T-helper 1 cell treated with Interleukin-12 subunit alpha and Interleukin-12 subunit beta and Interleukin-4 antibody, amounts not matched to agents 30 ng/mL and 1 ng/mL, for 36 hours (primary cell): ENCODE results near the gene TOMM40. TPM values are rescaled to one million over a fixed set of nuclear protein-coding genes. Genes with fewer than 3 reads are reported as not detected.
"Not testable (repeated sequence)": the region's sequence is repeated elsewhere in the genome, so short reads cannot be mapped to it uniquely, and the experiment has no call there.

Source experiments
- intact Hi-C: fragments of 100-400 bp; cut with micrococcal nuclease; formaldehyde crosslinking; loops from one replicate; pipeline ENCODE4 v1.15.1; 2024
- total RNA-seq: library from RNA; stranded (reverse); gene quantifications from 2 replicates; pipeline ENCODE4 v1.2.3, GENCODE V29; 2022

Gene TOMM40
- total RNA-seq, 1 donor from 2014 or later = 81.6 TPM

GRCh38 chr19:44893332-44894051, 2.4 kb downstream of the TOMM40 start:
- intact Hi-C loops = loop anchor here (10.0 kb wide), 1 partner anchor 1139 kb away; the partner anchor contains the start of gene SMG9

GRCh38 chr19:44894052-44894400, 3.0 kb downstream of the TOMM40 start:
- intact Hi-C loops = loop anchor here (10.0 kb wide), 1 partner anchor 1139 kb away; the partner anchor contains the start of gene SMG9

GRCh38 chr19:44894946-44895345, 3.9 kb downstream of the TOMM40 start:
- intact Hi-C loops = loop anchor here (10.0 kb wide), 1 partner anchor 1140 kb away; the partner anchor contains the start of gene SMG9

- intact Hi-C loops = loop anchor here (10.0 kb wide), 1 partner anchor 1143 kb away; the partner anchor contains the start of gene SMG9
These were observed 6.8 kb downstream of the TOMM40 start for GRCh38 chr19:44897835-44898234.

- intact Hi-C loops = no loop called here
These were observed 9.5 kb downstream of the TOMM40 start for GRCh38 chr19:44900328-44901244.

- intact Hi-C loops = loop anchor here (1.0 kb wide), 3 partner anchors 13 to 156 kb away; no protein-coding TSS in a partner anchor
These were observed 12.2 kb downstream of the TOMM40 start for GRCh38 chr19:44903216-44903601.

GRCh38 chr19:44903602-44904425, 12.8 kb downstream of the TOMM40 start:
- intact Hi-C loops = loop anchor here (1.0 kb wide), 3 partner anchors 14 to 155 kb away; no protein-coding TSS in a partner anchor

- intact Hi-C loops = no loop called here
These were observed 13.5 kb downstream of the TOMM40 start for GRCh38 chr19:44904426-44904994.

- intact Hi-C loops = no loop called here
These were observed 14.5 kb downstream of the TOMM40 start, which contains the start of gene APOE for GRCh38 chr19:44905437-44906160. APOE (plus strand) TSS chr19:44905796; CDS start chr19:44906625, 829 bp downstream.

- intact Hi-C loops = loop anchor here (1.0 kb wide), 1 partner anchor 8 kb away; no protein-coding TSS in a partner anchor
These were observed 16.6 kb downstream of the TOMM40 start for GRCh38 chr19:44907613-44908012.

- intact Hi-C loops = no loop called here
These were observed 17.2 kb downstream of the TOMM40 start for GRCh38 chr19:44908074-44908835.

GRCh38 chr19:44908836-44909261, 17.8 kb downstream of the TOMM40 start:
- intact Hi-C loops = no loop called here

GRCh38 chr19:44909775-44910174, 18.7 kb downstream of the TOMM40 start:
- intact Hi-C loops = no loop called here

- intact Hi-C loops = not testable (repeated sequence)
These were observed 20.8 kb downstream of the TOMM40 start for GRCh38 chr19:44911896-44912295.

GRCh38 chr19:44912854-44913253, 21.8 kb downstream of the TOMM40 start:
- intact Hi-C loops = no loop called here

- intact Hi-C loops = loop anchor here (2.0 kb wide), 1 partner anchor 67 kb away; the partner anchor contains the start of gene NECTIN2
These were observed 22.7 kb downstream of the TOMM40 start for GRCh38 chr19:44913512-44914432.

GRCh38 chr19:44914433-44915206, 23.6 kb downstream of the TOMM40 start, which contains the start of gene APOC1:
APOC1 (plus strand) TSS chr19:44914608; CDS start chr19:44914892, 284 bp downstream.
- intact Hi-C loops = loop anchor here (1.0 to 2.0 kb wide), 4 partner anchors 7 to 68 kb away; partner anchors contain the start of gene NECTIN2
